HG03571 (cell line): Measurements from ENCODE around the gene NENF.
A peak's percentile ranks its signal among the peaks of the same experiment; 100 is the strongest.

Experiments used
- ATAC-seq: cut with Tn5 transposase; IDR thresholded peaks from one replicate; pipeline ENCODE4 v1.9.1; 2021; ENCODE audit not compliant: unreplicated experiment

Gene NENF

DNA sequence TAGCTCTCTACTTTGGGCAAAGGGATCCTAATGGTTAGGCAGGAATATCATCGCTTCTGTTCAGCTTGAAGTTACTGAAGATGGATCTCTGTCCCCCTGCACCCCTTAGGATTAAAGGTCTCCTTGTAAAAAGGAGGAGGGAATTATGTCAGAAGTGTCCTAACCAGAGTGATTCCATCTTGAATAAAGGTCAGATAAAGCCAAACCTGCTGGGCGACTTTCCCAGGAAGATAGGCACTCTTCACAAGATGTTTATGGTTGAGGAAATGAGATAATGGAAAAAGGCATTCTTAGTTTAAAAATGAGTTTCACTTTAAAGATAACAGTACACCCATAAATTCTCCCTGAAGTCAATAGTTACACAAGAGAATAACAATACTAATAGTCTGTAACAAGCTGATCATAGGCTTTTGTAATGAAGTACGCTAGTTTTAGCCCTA, 1.7 kb upstream of the NENF start:
- no peak for ATAC-seq

- ATAC-seq, result no peak
Observed at GRCh38 chr1:212431644-212432043, 1.1 kb upstream of the NENF start.

GRCh38 chr1:212432272-212432660, 454 bp upstream of the NENF start:
- ATAC-seq, result no peak

- ATAC-seq, result no peak
Observed at GRCh38 chr1:212433577-212434462, 1.1 kb downstream of the NENF start.

- no peak for ATAC-seq
Observed at GRCh38 chr1:212434992-212435391, 2.3 kb downstream of the NENF start.

GRCh38 chr1:212437179-212437798, 4.6 kb downstream of the NENF start:
- no peak for ATAC-seq

DNA sequence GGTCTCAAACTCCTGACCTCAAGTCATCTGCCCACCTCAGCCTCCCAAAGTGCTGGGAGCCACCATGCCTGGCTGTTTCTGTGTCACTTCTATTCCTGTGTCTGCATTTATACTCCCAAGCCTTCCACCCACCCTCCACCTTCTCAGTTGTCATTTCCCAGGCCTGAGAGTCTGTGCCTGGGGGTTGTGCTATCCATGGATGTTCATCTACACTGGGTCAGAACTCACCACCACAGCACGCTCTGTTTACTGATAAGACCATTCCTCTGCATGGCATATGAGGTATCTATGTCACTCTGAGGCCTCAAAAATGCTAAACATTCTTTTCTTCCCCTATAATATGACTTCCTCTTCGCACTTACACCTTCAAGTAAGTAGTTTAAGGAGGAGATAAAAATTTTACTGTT, 6.1 kb downstream of the NENF start:
- no peak for ATAC-seq

DNA sequence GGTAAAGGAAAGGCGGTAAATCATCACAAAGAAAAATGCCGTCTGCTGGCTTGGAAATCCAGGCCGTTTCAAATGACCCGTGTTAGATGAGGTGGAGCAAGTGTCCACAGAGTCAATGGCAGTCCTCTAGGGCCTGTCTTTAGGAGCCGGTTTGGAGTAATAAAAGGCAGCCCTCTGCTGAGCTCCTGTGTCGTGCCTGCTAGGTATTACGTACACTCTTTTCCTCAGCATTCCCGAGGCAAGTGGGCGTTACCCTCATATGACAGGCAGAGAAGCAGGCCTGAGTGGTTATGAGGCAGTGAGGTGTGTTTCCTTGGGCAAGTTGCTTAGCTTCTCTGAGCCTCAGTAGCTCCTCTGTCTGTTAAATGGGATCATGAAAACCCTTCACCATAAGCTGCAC, 7.7 kb downstream of the NENF start:
- no peak for ATAC-seq

- no peak for ATAC-seq
Observed at GRCh38 chr1:212442408-212442807, 9.7 kb downstream of the NENF start.

DNA sequence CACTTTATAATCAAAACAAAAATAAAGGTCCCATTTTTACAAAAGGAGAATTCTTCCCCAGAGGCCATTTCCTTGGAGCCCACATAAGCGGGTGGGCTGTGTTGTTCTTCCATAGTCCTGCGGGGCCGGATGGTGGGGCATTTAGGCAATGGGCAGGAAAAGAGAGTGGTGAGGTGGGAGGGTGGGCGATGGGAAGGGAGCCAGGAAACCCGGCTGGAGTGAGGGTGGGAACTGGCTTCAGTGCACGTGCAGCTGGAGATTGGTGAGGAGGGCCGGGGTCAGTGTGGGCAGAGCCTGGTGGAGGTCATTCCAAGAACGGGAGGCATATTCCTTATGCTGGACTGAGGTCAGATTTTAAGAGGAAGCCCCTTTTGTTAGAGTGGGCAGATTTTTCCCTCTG, 13.6 kb downstream of the NENF start:
- no peak for ATAC-seq

- no peak for ATAC-seq
Observed at GRCh38 chr1:212447478-212447877, 14.8 kb downstream of the NENF start.

GRCh38 chr1:212450331-212450881, 17.7 kb downstream of the NENF start:
- ATAC-seq, result no peak

DNA sequence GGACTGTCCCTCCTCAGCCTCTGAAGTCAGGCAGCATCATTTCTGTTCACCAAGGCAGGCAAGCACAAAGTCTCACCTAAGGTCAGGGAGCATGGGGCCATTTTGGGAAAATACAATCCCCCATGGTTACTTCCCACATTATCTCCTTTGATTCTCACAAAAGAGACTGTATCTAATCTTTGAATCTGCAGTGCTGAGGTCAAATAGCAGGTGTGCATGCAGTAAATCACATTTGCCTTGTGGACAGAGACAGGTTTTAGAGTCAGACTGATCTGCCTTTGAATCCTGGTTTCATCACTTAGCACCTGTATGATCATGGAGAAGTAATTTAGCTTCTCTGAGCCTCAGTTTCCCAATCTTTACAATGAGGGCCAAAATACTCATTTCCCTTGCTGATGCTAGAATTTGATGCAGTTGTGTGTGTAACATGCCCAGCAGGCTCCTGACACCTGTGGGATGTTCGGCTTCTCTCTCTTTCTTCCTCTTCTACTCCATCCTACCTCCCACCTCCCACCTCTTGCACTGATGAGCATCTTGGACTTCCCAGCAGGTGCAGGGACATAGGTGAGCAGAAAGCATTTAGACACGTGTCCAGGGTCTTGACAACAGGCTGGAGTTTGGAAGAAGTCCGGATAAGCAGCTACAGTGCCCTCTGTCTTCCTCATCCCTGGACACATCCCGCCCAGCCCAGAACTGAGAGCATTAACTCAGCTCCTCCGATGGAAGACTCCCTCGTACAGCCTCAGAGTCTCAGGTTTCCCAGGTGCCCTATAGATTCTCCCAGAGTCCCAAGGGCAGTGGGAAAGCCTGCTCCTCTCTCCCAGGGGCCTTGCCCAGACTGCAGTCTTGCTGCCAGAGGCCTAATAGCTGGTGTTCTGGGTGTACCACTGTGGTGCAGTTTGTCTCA, 18.9 kb downstream of the NENF start:
- no peak for ATAC-seq

- no peak for ATAC-seq
Observed at GRCh38 chr1:212452323-212453155, 19.8 kb downstream of the NENF start.

GRCh38 chr1:212453156-212453857, 20.6 kb downstream of the NENF start:
- no peak for ATAC-seq

DNA sequence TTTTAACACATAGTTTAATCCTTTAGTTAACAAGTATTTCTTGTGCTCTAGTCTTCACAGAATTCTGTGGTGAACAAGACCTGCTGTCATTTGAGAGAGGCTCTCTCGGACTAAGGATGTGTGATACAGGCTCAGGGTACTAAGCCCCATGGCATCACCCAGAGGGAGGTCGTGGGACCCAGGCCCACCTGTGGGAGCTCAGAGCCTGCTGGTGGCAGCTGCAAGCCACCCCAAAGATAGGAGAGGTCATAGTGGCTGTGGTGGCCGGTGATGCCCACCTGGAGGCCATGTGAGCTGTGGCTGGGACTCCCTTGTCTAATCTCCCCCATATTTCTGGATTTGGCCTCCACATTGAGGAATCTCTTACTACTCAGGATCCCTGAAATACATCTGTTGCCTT, 22.0 kb downstream of the NENF start:
- ATAC-seq, result no peak

DNA sequence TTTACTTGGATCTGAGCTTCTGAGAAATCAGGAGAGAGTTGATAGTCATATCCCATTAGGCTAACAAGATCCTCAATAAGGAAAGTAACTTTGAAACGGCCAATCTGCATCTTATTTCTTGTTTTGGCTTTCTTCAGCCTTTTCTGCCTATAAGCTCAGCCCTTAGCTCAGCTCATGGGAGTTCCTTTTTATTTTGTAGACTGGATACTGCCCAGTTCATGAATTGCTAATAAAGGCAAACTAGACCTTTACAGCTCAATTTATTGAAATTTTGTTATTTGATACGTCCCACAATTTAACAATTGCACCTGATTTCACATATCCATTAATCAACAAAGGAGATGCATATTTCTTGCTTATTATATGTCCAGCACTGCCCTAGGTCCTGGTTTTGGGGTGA, 22.7 kb downstream of the NENF start:
- no peak for ATAC-seq

GRCh38 chr1:212455803-212456528, 23.2 kb downstream of the NENF start:
- ATAC-seq, result peak; percentile 53

DNA sequence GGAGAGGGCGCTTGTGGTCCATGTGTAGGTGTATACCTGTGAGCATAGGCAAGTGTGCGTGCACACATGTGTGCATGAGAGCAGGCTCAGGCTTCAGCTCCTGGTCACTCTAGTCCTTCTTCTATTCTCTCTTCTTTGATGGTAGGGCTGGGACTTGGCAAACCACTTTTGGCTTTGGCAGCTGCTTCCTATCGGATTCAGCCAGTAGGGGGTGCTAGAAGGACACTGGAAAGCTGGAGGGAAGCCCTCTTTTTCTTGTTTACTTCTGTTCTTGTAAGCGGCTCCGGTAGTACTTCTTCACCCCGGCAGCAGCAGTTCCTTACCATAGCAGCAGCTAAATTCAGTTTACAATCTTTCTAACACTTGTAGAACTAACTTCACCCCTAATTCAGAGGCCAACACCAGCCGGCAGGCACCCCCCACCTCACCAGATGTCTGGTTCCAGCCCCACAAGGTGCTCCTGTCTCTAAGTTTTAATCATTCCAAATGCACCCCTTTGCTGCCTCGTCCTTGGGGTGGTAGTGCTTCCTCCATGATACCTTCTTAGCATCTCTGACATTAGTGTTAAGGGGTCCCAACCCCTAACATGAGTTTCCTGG, 25.1 kb downstream of the NENF start:
- no peak for ATAC-seq
